ENCODE data around the gene DNAAF6. TPM values are rescaled to one million over a fixed set of nuclear protein-coding genes. Genes with fewer than 3 reads are reported as not detected.

DNAAF6 gene
- not detected in 2 replicates for total RNA-seq

GRCh38 chrX:107205770-107206696, at the start of gene DNAAF6, which contains the start of gene NUP62CL:
TSS of gene DNAAF6 (plus strand) at chrX:107206611. CDS start at chrX:107212876, 6,265 bp downstream.
TSS of gene NUP62CL (minus strand) at chrX:107206433. CDS start at chrX:107175146, 31,287 bp downstream.

Other genes with a start within 250 kb of the DNAAF6 start
- gene MORC4, start 206.4 kb upstream of the DNAAF6 start, total RNA-seq, result 23.5 and 24.4 TPM in 2 replicates
- gene RBM41, start 87.8 kb upstream of the DNAAF6 start, total RNA-seq, result 10.5 and 14.0 TPM in 2 replicates
- 0.32 TPM in 1 of 2 replicates, not detected in the other for gene NUP62CL, start 178 bp upstream of the DNAAF6 start, total RNA-seq
- gene FRMPD3, start 243.0 kb downstream of the DNAAF6 start, total RNA-seq, result under 0.01 and 0.09 TPM in 2 replicates

All from bronchial smooth muscle cell (primary cell).